Fibroblast of lung (primary cell): ENCODE data around the gene ZFP14. TPM values are rescaled to one million over a fixed set of nuclear protein-coding genes. Genes with fewer than 3 reads are reported as not detected.
"Not testable (repeated sequence)": the region's sequence is repeated elsewhere in the genome, so short reads cannot be mapped to it uniquely, and the experiment has no call there.

Experiments used
- DNase-seq, 2 donors: peaks; one replicate each; pipeline versions ENCODE4 v3.0.0 to v3.0.0-alpha.2; 2010; ENCODE audit warnings: low read depth in 2 of 2
- H2AFZ ChIP-seq: 2 replicates; pipeline ENCODE4 v1.5.1; 2012; ENCODE audit warnings: low read length, control low read depth, inconsistent platforms
- H3K27ac ChIP-seq: 2 replicates; pipeline ENCODE4 v1.5.1; 2011; ENCODE audit warnings: low read length, control low read depth; ENCODE audit not compliant: insufficient read depth
- H3K27me3 ChIP-seq: 2 replicates; pipeline ENCODE4 v1.5.1; 2011; ENCODE audit warnings: mild to moderate bottlenecking, low read length; ENCODE audit not compliant: control insufficient read depth, insufficient read depth
- H3K36me3 ChIP-seq: 2 replicates; pipeline ENCODE4 v1.5.1; 2011; ENCODE audit warnings: low read length; ENCODE audit not compliant: control insufficient read depth, insufficient read depth
- H3K4me1 ChIP-seq: 2 replicates; pipeline ENCODE4 v1.5.1; 2011; ENCODE audit warnings: low read length; ENCODE audit not compliant: control insufficient read depth, insufficient read depth; ENCODE audit errors: extremely low read depth
- H3K4me2 ChIP-seq: 2 replicates; pipeline ENCODE4 v1.5.1; 2011; ENCODE audit warnings: low read length, control low read depth; ENCODE audit not compliant: insufficient read depth; ENCODE audit errors: extremely low read depth
- H3K4me3 ChIP-seq, 4 experiments: fragments of 200-600 bp in 1 of 4; sonication (generic) in 1 of 4; replicated peaks in 1 of 4; 2 replicates each; pipeline ENCODE4 v1.5.1; 2011 to 2016; ENCODE audit warnings: low read length in 4 of 4, low read depth in 3 of 4, mild to moderate bottlenecking in 3 of 4, control low read depth in 2 of 4, inconsistent platforms in 1 of 4, mixed read lengths in 1 of 4; ENCODE audit not compliant: insufficient read depth in 1 of 4; ENCODE audit errors: control extremely low read depth in 1 of 4
- H3K79me2 ChIP-seq: 2 replicates; pipeline ENCODE4 v1.5.1; 2012; ENCODE audit warnings: mild to moderate bottlenecking, low read length, inconsistent platforms; ENCODE audit not compliant: control insufficient read depth, insufficient read depth
- H3K9ac ChIP-seq: 2 replicates; pipeline ENCODE4 v1.5.1; 2011; ENCODE audit warnings: mild to moderate bottlenecking, low read length, control low read depth; ENCODE audit not compliant: insufficient read depth
- H3K9me3 ChIP-seq: 2 replicates; pipeline ENCODE4 v1.5.1; 2012; ENCODE audit warnings: low read depth, low read length; ENCODE audit not compliant: control insufficient read depth, insufficient read depth
- H4K20me1 ChIP-seq: 2 replicates; pipeline ENCODE4 v1.5.1; 2011; ENCODE audit warnings: low read length; ENCODE audit not compliant: control insufficient read depth, insufficient read depth; ENCODE audit errors: extremely low read depth
- polyA plus RNA-seq, 2 donors: library from polyadenylated mRNA; depleted of rRNA in 1 of 2; stranded (reverse) in 1 of 2; unstranded in 1 of 2; fragments of >200 nt; gene quantifications; 2 replicates each; pipeline ENCODE4 v1.2.1, GENCODE V29; 2011 to 2012; ENCODE audit warnings: missing spikeins in 1 of 2
- total RNA-seq: library from RNA; depleted of rRNA; stranded (reverse); fragments of >200 nt; gene quantifications from 2 replicates; pipeline ENCODE4 v1.2.1, GENCODE V29; 2014

The ZFP14 gene
- total and polyA plus RNA-seq, 2 donors (not counting 1 experiment from before 2014, with no cell fraction given): 1.2 to 8.1 TPM

GRCh38 chr19:36314053-36314452, 64.9 kb downstream of the ZFP14 start:
- H3K4me2 ChIP-seq, H3K36me3 ChIP-seq, H3K9ac ChIP-seq, H3K79me2 ChIP-seq, H2AFZ ChIP-seq, H3K9me3 ChIP-seq, H3K4me3 ChIP-seq, DNase-seq, H3K27me3 ChIP-seq, H4K20me1 ChIP-seq, H3K27ac ChIP-seq, H3K4me1 ChIP-seq: not testable (repeated sequence)

DNA sequence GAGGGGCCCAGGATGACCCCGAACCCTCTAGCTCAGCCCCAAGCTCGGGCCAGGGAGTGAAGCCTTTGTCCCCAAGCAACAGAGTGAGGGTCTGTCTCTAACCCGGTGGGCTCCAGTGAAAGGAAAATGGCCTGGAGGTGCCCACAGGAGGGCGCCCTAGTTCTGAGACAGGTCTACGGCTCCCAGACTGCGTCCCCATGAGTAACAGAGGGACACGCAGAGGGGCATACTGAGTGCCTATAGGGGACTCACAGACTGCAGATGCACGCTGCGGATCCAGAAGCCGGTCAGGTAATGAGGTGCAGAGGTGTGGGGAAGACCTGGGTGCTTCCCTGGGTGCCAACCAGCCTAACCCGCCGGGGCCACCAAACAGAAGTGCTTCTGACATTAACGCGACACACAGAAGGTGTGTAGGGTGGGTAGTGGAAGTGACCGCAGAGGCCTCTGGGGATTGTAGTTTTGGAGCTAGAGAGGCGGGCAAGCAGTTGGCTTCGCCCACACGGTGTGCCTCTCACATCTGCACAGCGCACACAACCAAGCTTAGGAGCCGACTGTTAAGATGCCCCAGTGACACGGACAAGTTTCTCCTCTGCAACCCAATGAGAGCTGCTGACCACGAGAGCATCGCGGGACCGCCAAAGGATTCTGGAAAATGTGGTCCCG, 67.8 kb downstream of the ZFP14 start:
- H3K9me3 ChIP-seq, H3K79me2 ChIP-seq, H2AFZ ChIP-seq, H3K4me3 ChIP-seq, H3K27ac ChIP-seq, H4K20me1 ChIP-seq, DNase-seq, H3K27me3 ChIP-seq, H3K9ac ChIP-seq, H3K4me1 ChIP-seq, H3K36me3 ChIP-seq, H3K4me2 ChIP-seq: not testable (repeated sequence)

GRCh38 chr19:36310416-36310990, 68.5 kb downstream of the ZFP14 start:
- H3K4me1 ChIP-seq, H3K27me3 ChIP-seq, H3K36me3 ChIP-seq, H3K9ac ChIP-seq, H3K4me2 ChIP-seq, H3K79me2 ChIP-seq, DNase-seq, H3K9me3 ChIP-seq, H4K20me1 ChIP-seq, H3K27ac ChIP-seq, H2AFZ ChIP-seq, H3K4me3 ChIP-seq: not testable (repeated sequence)

DNA sequence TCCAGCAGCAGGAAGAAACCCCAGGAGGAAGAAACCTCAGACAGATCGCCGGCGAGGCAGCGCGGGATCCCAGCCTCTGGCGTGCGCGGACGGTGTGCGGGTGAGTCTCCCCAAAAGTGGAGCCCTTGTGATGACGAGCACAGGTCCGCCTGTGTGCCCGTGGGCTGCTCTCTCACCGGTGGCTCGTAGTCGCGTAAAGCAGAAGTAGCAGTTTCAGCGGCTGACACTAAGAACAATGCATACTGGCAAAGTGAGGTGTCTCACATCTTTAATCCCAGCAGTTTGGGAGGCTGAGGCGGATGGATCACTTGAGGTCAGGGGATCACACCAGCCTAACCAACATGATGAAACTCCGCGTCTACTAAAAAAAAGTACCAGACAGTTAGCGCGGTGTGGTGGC, 69.2 kb downstream of the ZFP14 start:
- H3K4me3 ChIP-seq: peak overlapping the region in 1 of 4 experiments; percentile 28
- H3K27ac ChIP-seq, H3K4me2 ChIP-seq, H3K79me2 ChIP-seq, H3K36me3 ChIP-seq, H3K27me3 ChIP-seq, H3K9me3 ChIP-seq, DNase-seq, H2AFZ ChIP-seq, H3K9ac ChIP-seq, H3K4me1 ChIP-seq, H4K20me1 ChIP-seq: not testable (repeated sequence)

DNA sequence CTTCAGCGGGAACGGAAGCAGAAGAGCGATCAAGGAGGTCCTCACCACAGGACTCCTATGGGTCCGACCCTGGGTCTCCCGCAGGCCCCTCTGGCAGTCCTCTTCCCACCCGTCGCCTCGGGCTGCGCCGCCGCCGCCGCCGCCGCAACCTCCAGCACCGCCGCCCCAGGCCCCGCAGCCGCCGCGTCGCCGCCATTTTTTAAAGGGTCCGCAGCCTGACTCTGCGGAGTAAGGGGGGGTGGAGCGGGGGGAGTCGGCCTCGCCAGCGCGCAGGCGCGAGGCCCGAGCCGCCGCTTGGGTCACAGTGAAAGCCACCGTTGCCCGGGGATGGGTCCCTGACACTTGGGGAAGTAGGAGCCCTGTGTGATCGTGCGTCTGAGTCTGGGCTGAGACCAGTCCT, 69.7 kb downstream of the ZFP14 start:
- H3K4me3 ChIP-seq, H3K27me3 ChIP-seq, H3K27ac ChIP-seq, H3K9me3 ChIP-seq, DNase-seq, H3K79me2 ChIP-seq, H3K36me3 ChIP-seq, H4K20me1 ChIP-seq, H3K9ac ChIP-seq, H3K4me2 ChIP-seq, H3K4me1 ChIP-seq, H2AFZ ChIP-seq: not testable (repeated sequence)

GRCh38 chr19:36292317-36292716, 86.7 kb downstream of the ZFP14 start:
- not testable (repeated sequence) for H3K36me3 ChIP-seq, DNase-seq, H3K27me3 ChIP-seq, H2AFZ ChIP-seq, H3K27ac ChIP-seq, H3K79me2 ChIP-seq, H4K20me1 ChIP-seq, H3K4me2 ChIP-seq, H3K4me1 ChIP-seq, H3K4me3 ChIP-seq, H3K9me3 ChIP-seq, H3K9ac ChIP-seq
